ENCODE data around the gene PIANP.
"Not testable (repeated sequence)": the region's sequence is repeated elsewhere in the genome, so short reads cannot be mapped to it uniquely, and the experiment has no call there.

- not testable (repeated sequence) for TF ChIP-seq POLR2AphosphoS5, POLR2A (IDR thresholded peaks at IDR 0.05)
Observed at GRCh38 chr12:6742080-6742479, 41.5 kb upstream of the PIANP start.

Data from spleen (tissue), 3 donors.